Measurements from ENCODE around the gene E2F7. TPM values are rescaled to one million over a fixed set of nuclear protein-coding genes. Genes with fewer than 3 reads are reported as not detected.

Gene E2F7
- total RNA-seq, 1 experiment from 2014 or later, result 40.2 TPM

- H3K9me3 Mint-ChIP-seq (ENCODE audit: low read depth, unreplicated experiment), result no peaks in the 10 kb centered on the region
- H3K4me1 Mint-ChIP-seq (ENCODE audit: low read depth, unreplicated experiment), result peaks cover 47% of the 10 kb centered on the region
- BruUV-seq (replicated peaks), result no TSS peak
- peak overlapping the region; percentile 90 for H3K27ac Mint-ChIP-seq (ENCODE audit: unreplicated experiment)
- H3K36me3 Mint-ChIP-seq (ENCODE audit: insufficient read depth, unreplicated experiment), result peaks cover 66% of the 10 kb centered on the region
- TF ChIP-seq, protein P1, sequence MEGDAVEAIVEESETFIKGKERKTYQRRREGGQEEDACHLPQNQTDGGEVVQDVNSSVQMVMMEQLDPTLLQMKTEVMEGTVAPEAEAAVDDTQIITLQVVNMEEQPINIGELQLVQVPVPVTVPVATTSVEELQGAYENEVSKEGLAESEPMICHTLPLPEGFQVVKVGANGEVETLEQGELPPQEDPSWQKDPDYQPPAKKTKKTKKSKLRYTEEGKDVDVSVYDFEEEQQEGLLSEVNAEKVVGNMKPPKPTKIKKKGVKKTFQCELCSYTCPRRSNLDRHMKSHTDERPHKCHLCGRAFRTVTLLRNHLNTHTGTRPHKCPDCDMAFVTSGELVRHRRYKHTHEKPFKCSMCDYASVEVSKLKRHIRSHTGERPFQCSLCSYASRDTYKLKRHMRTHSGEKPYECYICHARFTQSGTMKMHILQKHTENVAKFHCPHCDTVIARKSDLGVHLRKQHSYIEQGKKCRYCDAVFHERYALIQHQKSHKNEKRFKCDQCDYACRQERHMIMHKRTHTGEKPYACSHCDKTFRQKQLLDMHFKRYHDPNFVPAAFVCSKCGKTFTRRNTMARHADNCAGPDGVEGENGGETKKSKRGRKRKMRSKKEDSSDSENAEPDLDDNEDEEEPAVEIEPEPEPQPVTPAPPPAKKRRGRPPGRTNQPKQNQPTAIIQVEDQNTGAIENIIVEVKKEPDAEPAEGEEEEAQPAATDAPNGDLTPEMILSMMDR (IDR thresholded peaks at IDR 0.05; ENCODE audit: unreplicated experiment), result no peak
- intact Hi-C loops (cut with micrococcal nuclease; ENCODE audit: unreplicated experiment), result loop anchor here (2.0 to 10.0 kb wide), 5 partner anchors 57 to 540 kb away; no protein-coding TSS in a partner anchor
- H3K27me3 Mint-ChIP-seq (ENCODE audit: unreplicated experiment), result no peaks in the 10 kb centered on the region
- H3K4me3 Mint-ChIP-seq (ENCODE audit: low read depth, unreplicated experiment), result peak overlapping the region; percentile 82
- CTCF ChIA-PET, result no interaction called here
- peak; percentile 59 for DNase-seq
Observed at GRCh38 chr12:77064896-77065360, 441 bp downstream of the E2F7 start.

GRCh38 chr12:77062846-77063461, 2.4 kb downstream of the E2F7 start:
- H3K9me3 Mint-ChIP-seq (ENCODE audit: low read depth, unreplicated experiment), result no peaks in the 10 kb centered on the region
- TF ChIP-seq, protein P1 (IDR thresholded peaks at IDR 0.05; ENCODE audit: unreplicated experiment), result no peak
- no peaks in the 10 kb centered on the region for H3K27me3 Mint-ChIP-seq (ENCODE audit: unreplicated experiment)
- H3K36me3 Mint-ChIP-seq (ENCODE audit: insufficient read depth, unreplicated experiment), result peaks cover 81% of the 10 kb centered on the region
- intact Hi-C loops (cut with micrococcal nuclease; ENCODE audit: unreplicated experiment), result loop anchor here (2.0 to 10.0 kb wide), 5 partner anchors 40 to 542 kb away; no protein-coding TSS in a partner anchor
- peak overlapping the region; percentile 40 for H3K27ac Mint-ChIP-seq (ENCODE audit: unreplicated experiment)
- H3K4me3 Mint-ChIP-seq (ENCODE audit: low read depth, unreplicated experiment), result peak overlapping the region; percentile 82
- CTCF ChIA-PET, result no interaction called here
- H3K4me1 Mint-ChIP-seq (ENCODE audit: low read depth, unreplicated experiment), result peaks cover 50% of the 10 kb centered on the region
- TSS peak; percentile 78 for BruUV-seq (replicated peaks)
- peak; percentile 76 for DNase-seq

DNA sequence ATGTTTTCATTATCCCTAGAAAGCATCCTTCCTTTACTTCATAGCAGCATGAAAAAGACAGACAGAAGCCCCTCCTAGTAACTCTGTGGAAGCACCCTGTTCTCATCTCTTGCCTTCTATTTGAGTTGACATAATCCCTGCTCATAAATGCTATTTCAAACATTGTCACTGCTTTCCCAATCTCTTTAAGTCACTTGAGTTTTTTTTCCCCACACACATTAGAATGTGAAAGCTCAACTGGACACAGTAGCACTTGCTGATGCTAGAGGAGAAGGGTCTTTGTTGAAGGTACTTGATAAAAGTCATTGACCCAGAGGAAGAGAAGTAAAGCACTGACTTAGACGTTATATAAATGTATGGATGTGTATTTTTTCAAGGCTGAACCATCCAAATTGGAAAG, 3.0 kb downstream of the E2F7 start:
- CTCF ChIA-PET, result interaction anchor here (0.5 kb wide), 1 partner anchor 34 kb away, joined by 3 read pairs; no protein-coding TSS in a partner anchor

GRCh38 chr12:77060883-77061240, 4.5 kb downstream of the E2F7 start:
- peaks cover 93% of the 10 kb centered on the region for H3K36me3 Mint-ChIP-seq (ENCODE audit: insufficient read depth, unreplicated experiment)
- CTCF ChIA-PET, result no interaction called here
- TF ChIP-seq, protein P1 (IDR thresholded peaks at IDR 0.05; ENCODE audit: unreplicated experiment), result no peak
- no peaks in the 10 kb centered on the region for H3K27me3 Mint-ChIP-seq (ENCODE audit: unreplicated experiment)
- peaks cover 41% of the 10 kb centered on the region for H3K4me1 Mint-ChIP-seq (ENCODE audit: low read depth, unreplicated experiment)
- no peaks in the 10 kb centered on the region for H3K9me3 Mint-ChIP-seq (ENCODE audit: low read depth, unreplicated experiment)
- no peak for DNase-seq
- no TSS peak for BruUV-seq (replicated peaks)
- intact Hi-C loops (cut with micrococcal nuclease; ENCODE audit: unreplicated experiment), result loop anchor here (5.0 to 10.0 kb wide), 4 partner anchors 61 to 544 kb away; no protein-coding TSS in a partner anchor
- peak overlapping the region; percentile 40 for H3K27ac Mint-ChIP-seq (ENCODE audit: unreplicated experiment)
- peak overlapping the region; percentile 2 for H3K4me3 Mint-ChIP-seq (ENCODE audit: low read depth, unreplicated experiment)

More for the DNA sequence above, 3.0 kb downstream of the E2F7 start:
- no TSS peak for BruUV-seq (replicated peaks)
- Mint-ChIP-seq H3K27me3 (ENCODE audit: unreplicated experiment) (no peaks in the 10 kb centered on the region), H3K27ac (ENCODE audit: unreplicated experiment) (peak overlapping the region; percentile 40), H3K9me3 (ENCODE audit: low read depth, unreplicated experiment) (no peaks in the 10 kb centered on the region), H3K36me3 (ENCODE audit: insufficient read depth, unreplicated experiment) (peaks cover 86% of the 10 kb centered on the region), H3K4me1 (ENCODE audit: low read depth, unreplicated experiment) (peaks cover 50% of the 10 kb centered on the region), H3K4me3 (ENCODE audit: low read depth, unreplicated experiment) (peak overlapping the region; percentile 82)
- intact Hi-C loops (cut with micrococcal nuclease; ENCODE audit: unreplicated experiment), result loop anchor here (2.0 to 10.0 kb wide), 5 partner anchors 40 to 542 kb away; no protein-coding TSS in a partner anchor
- TF ChIP-seq, protein P1 (IDR thresholded peaks at IDR 0.05; ENCODE audit: unreplicated experiment), result no peak
- DNase-seq, result no peak
